Adrenal gland (tissue), 5 donors: ENCODE measurements around the gene ST3GAL6.

Source experiments
- CTCF ChIP-seq, 6 experiments: fragments of 450-650 bp in 4 of 6; fragments of 200-600 bp in 2 of 6; sonication (generic) in 1 of 6; IDR thresholded peaks; 1 replicate in 5 of 6; 2 replicates in 1 of 6; pipeline versions ENCODE4 v1.5.1 to v1.8.0; 2016 to 2021; ENCODE audit warnings: antibody characterized with exemption in 6 of 6, mild to moderate bottlenecking in 2 of 6, moderate library complexity in 1 of 6
- POLR2A ChIP-seq, 2 donors: fragments of 450-650 bp; IDR thresholded peaks; one replicate each; pipeline ENCODE4 v1.6.1; 2017; ENCODE audit warnings: antibody characterized with exemption in 2 of 2, mild to moderate bottlenecking in 2 of 2, moderate library complexity in 1 of 2
- donor health status: DM: no; HTN: no; CAD: no.

GRCh38 chr3:98730886-98731537, 32.1 kb upstream of the ST3GAL6 start:
- no peak for TF ChIP-seq CTCF (IDR thresholded peaks at IDR 0.05)
- no peak for TF ChIP-seq POLR2A (IDR thresholded peaks at IDR 0.05)
